Stimulated activated CD4-positive, alpha-beta T cell treated with anti-CD3 and anti-CD28 coated beads, TNF-alpha, amount 100 ng/mL, for 48 hours (primary cell): ENCODE results near the gene ZNF506.
"Not testable (repeated sequence)": the region's sequence is repeated elsewhere in the genome, so short reads cannot be mapped to it uniquely, and the experiment has no call there.

Experiments
- DNase-seq, 3 donors: peaks; one replicate each; pipeline ENCODE4 v3.0.0-alpha.2; 2020; ENCODE audit warnings: low read depth in 3 of 3

ZNF506 gene

DNA sequence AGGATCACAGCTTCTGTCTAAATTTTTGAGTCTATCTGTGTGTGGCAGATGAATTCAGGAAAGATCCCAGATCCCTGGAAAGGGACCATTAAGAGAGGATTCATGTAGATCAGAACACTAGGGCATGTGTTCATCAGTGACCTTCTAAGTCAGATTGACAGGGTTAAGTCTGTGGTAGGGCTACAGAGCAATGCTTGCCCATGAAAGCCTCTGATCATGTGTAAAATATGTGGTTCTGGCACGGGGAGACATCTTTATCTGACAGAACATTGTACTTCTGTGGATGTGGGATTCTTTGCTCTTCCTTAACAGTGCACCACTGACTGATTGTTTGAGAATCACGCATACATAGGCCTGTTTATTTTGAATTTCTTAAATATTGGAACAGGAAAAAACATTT lies 42.9 kb downstream of the ZNF506 start:
- no peak for DNase-seq

DNA sequence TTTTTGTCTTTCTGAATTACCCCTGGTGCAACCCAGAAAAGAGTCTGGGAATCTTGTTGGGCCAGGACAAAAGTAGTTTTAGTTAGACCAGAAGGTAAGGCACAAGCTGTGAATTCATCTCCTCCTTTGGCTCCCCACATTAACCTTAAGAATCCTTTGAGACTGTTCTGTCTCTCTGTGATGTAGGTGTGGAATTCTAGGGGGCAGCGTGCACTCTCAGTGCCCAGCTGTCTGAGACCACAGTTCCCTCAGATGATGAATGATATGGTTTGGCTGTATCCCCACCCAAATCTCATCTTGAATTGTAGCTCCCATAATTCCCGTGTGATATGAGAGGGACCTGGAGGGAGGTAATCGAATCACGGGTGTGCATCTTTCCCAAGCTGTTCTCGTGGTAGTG lies 43.9 kb downstream of the ZNF506 start:
- DNase-seq, result no peak

DNA sequence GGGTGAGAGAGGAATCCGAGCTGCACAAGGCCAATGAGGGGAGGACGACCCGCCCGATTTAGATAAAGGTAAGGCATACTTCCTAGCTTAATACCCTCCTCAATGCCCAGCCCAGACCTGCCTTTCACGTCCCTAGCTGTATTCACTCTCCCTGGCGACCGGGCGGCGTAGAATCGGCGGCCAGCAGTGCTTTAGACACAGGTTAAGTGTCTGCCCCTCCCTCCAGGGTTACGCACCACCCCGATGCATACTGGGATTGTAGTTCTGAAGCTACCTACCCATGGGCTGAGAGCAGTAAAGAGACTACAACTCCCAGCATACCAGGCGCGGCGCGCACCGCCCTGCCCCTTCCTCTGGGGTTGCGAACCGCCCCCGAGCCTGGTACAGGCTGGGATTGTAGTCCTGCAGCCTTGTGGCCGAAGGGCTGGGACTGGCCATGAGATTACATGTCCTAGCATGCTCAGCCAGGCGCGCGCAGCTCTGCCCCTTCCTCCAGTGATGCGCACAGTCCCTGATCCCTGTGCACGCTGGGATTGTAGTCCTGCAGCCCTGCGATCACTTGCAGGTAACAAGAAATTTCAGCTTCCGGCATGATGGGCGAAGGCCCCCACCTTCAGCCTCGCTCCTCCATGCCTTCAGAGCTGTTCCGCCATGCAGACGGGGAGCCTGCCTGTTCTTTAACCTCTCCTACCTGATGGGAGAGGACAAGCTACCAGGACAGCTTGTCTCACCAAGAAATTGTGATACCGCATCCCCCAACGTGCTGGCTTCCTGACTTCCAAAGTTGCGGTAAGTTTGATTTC lies 45.1 kb downstream of the ZNF506 start:
- peak; percentile 79 to 89 (median 84) for DNase-seq

DNA sequence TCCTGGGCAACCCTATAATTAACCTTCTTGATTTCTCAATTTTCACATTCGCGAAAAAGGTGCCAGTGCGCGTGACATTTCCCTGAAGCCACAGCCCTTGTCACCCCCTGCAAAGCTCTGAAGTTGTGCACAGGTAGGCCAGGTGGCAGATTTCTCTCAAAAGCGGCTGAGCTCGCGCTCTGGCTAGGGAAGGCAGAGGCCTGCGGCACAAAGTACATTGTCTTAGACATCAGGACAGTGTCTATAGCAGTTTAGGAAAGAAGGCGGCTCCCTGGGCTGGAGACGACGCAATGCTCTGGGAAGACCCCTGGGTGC lies 45.7 kb downstream of the ZNF506 start:
- DNase-seq, result no peak

DNA sequence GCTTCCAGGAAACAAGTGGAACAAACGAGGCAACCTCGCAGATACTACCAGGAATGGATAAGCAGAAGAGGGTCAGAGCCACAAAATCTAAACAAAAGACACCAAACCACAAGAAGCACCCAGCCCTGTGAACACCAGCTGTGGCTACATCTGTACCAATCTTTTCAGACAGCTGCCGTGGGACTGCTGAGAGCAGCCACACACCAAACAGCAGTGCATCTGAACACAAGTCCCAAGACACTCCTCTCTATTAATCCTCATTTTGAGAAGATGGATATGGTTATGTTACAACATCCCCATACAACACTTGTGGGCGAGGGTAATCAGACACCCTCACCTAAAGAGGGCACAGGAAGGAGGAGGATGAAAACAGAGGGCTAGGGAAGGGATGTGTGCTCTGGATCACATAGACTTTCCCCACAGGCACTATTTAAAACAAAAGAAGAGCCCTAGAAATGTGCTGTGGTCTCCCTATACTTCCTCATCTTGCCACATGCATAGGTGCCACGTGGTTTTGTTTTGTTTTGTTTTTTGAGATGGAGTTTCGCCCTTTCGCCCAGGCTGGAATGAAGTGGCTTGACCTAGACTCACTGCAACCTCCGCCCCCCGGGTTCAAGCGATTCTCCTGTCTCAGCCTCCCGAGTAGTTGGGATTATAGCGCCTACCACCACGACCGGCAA lies 47.1 kb downstream of the ZNF506 start:
- DNase-seq, result no peak

DNA sequence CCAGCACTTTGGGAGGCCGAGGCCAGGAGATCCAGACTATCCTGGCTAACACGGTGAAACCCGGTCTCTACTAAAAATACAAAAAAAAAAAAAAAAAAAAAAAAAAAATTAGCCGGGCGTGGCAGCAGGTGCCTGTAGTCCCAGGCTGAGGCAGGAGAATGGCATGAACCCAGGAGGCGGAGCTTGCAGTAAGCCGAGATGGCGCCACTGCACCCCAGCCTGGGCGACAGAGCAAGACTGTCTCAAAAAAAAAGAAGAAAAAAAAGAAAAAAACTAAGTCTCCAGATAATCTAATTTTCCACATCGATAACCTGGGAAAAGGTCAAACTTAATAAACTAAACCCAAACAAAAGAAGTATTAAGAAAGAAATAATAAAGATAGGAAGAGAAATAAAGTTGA lies 49.6 kb downstream of the ZNF506 start:
- not testable (repeated sequence) for DNase-seq

DNA sequence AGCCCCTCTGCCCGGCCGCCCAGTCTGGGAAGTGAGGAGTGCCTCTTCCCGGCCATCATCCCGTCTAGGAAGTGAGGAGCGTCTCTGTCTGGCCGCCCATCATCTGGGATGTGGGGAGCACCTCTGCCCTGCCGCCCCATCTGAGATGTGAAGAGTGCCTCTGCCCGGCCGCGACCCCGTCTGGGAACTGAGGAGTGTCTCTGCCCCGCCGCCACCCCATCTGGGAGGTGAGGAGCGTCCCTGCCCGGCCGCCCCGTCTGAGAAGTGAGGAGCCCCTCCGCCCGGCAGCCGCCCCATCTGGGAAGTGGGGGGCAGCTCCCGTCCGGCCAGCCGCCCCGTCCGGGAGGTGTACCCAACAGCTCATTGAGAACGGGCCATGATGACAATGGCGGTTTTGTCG lies 51.6 kb downstream of the ZNF506 start:
- not testable (repeated sequence) for DNase-seq

DNA sequence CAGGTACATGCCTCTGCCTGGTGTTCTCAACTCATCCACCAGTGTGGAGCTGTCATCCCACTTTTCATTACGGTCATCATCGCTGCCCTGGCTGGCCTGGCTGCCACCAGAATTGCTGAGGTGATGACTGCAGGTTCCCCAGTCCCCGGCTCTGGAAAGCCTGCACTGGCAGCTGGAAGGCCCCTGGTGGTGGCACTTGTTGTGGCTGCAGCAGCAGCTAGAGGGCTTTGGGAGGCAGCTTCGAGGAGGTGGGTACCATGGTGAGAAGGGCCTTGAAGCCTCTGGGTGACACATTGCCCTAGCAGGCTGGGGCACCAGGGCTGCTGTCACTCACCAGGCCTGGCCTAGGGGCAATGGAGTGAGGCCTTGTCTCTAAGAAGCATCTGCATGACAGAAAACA lies 63.4 kb downstream of the ZNF506 start:
- no peak for DNase-seq

DNA sequence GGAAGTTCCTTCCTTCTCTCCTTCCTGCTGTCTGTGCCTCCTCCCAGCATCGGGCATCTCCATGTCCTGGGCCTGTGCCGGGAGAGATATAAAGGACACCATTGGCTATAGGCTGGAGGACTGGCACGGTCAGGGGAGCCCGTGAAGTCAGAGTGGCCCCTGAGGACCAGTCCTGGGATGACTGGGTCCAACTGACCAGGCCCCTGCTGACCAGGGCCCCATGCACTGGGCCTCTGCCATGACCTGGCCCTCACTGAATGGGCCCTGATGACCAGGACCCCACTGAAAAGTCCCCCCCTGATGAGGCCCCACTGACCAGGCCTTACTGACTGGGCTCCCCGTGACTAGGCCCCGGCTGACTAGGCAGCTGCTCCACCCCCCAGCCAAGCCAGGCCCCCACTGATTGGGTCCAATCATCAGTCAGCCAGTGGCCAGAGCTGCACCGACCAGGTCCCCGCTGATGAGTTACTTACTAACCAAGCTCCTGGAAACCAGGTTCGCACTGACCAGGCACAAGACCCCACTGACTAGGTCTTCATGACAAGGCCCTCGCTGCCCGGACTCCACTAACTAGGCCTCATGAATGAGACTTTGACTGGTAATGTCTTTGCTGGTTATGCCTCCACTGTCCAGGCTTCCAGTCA lies 68.7 kb downstream of the ZNF506 start:
- no peak for DNase-seq

DNA sequence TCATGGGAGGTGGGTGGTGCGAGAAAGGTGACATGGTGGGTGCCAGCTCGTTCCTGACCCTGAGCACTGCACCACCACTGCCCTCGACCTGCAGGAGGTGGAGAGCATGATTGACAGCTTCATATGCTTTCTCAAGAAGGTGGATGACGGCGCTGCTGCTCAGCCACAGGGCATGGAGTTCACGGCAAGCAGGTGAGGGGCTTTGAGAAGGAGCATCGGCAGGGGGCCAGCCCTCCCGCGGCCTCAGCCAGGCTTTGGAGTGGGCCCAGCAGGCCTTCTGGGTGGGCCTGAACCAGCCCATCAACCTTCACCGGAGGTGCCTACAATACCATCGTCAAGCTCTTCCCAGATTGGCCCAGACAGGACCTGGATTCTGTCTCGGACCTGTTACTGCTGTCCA lies 69.7 kb downstream of the ZNF506 start:
- no peak for DNase-seq

DNA sequence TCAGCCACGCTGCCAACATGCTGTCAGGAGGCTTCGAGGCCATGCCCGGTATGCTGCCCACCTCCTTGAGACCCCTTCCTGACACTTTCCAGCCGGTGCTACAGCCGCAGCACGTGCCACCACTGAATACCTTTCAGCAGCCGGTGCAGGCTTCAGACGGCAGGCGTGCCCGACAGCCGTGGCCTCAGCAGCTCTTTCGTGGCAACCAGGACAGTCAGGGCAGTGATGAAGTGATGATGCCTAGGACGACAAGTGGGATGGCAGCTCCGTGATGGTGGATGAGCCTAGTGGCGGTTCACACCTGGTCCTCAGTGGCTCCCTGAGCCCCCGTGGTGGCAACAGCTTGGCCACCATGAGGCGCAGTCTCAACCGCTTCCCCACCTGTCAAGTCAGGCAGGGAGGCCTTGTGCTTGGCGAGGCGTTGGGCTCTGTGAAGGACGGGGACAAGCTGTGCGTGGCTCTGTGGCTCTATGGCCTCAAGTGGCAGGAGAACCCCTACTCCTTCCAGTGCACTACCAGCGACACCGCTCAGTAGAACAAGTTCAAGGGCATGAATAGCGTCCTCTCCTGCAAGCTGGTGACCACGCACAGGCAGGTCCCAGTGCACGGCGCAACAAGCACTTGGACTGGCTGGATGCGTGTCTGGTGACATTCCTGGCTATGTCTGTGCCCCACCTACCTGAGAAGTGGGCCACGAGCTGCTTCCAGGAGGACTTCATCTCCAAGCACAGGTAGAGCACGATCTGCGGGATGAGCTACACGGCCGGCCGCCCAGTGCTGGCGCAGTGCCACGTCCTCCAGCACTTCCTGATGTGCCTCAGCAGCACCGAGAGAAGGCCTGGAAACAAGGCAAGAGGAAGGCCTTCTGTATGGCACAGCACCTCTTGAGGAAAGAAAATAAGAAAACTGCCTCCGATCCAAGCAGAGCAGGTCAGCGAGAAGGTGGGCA lies 70.4 kb downstream of the ZNF506 start:
- no peak for DNase-seq

DNA sequence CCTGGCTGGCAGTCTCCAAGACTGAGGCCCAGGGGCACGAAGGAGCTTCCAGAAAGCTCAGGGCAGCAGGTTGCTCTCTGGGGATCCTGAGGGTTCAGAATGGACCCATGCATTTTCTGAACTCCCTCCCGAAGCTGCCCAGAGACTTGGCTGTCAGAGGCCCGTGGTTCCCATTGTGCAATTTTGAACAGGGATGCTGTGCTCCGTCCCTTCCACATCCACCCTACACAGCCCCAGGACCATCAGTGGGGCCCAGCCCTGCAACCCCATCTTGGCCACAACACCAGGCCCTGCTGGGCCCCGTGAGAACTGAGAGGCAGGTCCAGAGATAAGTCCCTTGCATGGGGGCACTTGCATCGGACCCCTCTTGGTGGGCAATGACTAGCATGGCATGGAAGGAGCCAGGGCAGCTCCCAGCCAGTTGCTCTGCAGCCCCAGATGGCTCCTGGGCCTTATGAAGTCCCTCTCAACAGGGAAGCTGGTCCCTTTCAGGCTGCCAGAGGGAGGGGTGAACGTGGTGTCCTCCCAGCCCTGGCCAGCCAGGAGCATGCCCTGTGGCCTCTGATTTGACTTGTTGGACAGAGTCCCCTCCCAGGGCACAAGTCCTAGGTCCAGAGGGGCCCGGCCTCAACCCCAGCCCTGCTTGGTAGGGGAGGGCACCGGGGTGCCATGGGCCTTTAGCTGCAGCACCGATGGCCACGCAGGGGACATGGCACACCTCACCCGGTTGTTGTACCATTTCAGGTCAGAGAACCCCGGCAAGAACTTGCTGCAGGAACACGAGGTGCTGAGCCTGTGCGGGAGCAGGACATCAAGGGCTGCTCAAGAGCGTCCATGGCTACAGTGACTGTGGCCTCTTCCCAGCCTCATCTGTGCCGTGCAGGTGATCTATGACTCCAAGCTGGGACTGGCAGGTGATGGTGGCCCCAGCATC lies 71.4 kb downstream of the ZNF506 start:
- DNase-seq, result no peak

DNA sequence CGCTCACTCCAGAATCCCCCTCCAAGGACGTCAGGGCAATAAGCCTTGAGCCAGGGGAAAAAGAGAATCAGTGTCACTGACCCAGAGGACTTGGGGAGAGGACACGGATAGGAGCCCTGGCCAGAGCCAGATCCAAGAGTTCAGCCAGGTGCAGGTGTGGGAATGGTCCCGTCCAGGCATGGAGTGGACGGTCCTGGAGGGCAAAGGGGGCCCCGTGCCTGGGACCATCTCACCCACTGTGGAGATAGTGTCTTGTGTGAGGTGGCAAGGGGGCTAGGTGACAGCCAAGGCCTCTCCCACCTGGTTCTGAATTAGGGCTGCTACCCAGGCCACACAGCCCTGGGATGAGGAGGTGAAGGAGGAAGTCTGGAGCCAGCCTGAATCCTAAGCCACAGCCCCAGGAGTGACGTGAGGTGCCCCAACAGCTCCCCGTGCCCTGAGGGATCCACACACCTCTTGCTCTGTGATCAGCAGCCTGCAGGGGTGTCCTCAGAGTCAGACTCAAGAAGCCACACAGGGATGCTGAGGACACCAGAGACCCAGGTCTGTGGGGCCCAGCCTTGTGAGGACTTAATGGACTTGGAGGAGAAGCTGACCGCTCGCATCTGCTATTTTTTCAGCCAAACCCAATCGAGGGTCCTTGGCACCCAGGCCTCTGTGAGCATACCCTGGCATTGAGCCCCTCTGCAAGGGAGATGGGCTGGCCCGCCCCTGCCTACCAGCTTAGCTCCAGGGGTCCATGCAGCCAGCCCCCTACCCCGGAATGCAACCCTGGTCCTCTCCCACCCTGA lies 72.2 kb downstream of the ZNF506 start:
- DNase-seq, result no peak

DNA sequence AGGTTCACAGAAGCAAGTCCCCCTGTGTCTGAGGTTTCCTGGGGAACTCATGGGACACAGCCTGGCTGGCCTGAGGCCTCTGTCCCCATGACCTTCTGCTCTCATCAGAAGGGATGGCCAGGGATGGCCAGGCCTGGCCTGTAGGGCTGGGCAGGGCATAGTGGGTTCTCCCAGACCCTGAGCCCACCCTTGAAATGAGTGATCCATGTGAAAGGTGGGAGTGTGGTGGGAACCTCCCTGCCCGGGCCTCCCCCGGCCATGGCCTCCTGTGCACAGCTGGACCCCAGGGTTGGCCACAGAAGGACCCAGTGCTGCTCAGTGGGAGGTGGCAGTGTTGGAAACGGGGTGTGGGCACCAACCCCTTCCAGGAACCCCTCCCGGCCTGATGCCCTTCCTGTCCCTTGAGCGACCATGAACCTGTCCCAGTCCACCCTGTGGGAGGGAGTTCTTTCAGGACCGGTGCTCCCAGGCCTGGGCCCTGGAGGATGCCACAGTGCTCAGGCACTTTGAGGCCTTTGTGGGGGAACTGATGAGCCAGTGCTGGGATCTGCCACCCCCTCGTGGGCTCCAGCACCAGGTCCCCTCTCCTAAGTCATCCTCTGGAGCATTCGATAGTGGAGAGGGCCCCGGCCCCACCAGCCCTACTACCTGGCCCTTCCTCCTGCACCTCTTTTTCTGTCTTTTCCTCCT lies 73.2 kb downstream of the ZNF506 start:
- DNase-seq, result no peak

DNA sequence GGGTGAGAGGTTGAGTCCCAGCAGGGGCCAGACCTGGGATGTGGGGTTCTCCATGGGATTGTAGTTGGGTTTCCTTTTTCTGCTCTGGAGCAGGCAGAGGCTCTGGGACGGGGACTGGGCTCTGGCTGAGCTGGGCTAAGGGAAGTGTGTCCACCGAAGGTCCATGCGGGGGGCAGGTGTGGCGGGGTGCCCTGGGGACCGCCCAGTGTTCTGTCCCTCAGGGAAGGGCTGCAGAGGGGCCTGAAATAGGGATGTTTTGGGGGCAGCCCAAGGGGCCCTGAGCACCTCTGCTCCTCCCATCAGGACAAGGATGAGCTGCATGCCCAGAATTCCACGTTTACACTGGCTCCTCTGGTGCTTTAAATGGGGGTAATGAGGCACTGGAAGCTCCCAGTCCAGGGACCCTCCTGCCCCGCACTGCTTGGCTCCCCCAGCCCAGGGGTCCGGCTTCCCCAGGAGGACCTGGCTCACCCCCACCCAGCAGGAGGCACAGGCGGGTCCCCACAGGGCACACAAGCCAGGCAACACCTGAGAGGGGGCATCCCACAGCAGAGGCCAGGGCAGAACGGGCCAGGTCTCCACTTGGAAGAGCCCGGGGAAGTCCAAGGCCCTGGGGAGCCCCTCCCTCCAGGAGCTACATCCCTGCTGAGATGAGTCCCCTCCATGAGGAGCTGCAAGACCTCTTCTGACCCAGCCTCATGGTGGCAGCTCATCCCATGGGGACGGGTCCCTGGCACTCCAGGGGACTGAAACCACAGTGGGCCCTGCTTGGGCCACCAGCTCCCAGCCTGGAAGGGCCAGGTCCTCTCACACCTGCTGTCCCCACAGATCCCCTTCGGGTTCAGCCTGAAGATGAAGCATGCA lies 74.0 kb downstream of the ZNF506 start:
- no peak for DNase-seq

DNA sequence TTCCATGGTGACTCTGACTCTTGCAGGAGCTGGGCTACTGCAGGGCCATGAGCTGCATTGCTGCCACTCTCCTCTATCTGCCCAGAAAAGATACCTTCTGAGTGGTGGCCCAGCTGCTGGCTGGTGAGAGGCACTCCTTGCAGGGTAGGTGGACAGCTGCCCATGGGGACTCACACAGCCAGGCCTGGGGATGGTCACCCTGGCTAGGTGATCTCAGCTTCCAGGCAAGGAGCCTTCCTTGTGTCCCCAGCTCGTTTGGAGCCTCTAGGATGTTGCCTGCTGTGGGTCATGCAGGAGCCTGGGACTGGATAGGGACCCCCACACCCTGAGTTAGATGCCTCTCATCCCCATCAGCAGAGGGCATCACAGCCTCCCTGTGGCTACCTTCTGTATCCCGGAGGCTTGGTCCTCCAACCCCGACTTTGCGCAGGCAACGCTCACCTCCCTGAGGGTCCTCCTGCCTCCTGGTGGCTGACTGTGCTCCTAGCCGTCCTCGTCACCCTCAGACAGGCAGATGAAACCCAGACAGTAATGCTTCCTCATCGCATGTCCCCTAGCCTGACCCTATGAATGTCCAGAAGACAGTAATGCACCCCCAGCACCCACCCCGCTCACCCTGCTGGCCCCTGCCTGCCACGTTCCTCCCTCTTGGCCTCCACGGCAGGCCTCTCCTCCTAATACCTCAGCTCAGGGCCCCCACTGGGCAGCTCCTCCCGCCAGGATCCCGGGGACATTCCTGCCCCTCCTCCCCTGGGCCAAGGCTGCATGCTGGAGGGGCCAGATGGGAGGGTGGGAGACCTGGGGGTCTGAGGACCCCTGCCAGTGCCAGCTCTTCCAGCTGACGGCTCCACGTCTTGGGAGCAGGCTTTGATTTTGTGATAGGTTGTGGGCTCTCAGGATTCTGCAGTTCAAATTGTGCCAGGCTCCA lies 75.0 kb downstream of the ZNF506 start:
- DNase-seq, result no peak
